Measurements from ENCODE around the gene GADL1. TPM values are rescaled to one million over a fixed set of nuclear protein-coding genes. Genes with fewer than 3 reads are reported as not detected.

Gene GADL1
- total and polyA plus RNA-seq, 2 experiments from 2014 or later: not detected

DNA sequence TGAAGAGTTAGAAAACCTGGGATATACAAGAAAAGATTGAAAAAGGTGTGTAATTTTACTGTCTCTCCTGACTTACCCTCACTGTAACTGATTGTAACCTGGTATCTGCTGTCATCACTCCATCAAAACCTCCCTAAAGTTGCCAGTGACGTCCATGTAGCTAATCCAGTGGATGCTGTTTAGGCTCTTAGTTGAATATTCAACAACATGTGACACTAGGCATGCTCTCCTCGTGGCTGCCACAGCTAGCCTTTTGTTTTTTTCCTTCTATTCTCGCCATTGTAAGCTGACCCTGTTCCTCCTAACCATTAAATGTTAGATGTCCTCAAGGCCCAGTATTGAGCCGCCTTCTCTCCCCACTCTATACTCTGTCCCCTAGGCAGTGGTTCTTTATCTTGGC is 41.6 kb downstream of the GADL1 start:
- Histone ChIP-seq H3K9ac (no peak overlapping the region), H4K20me1 (ENCODE audit: insufficient read depth) (no peaks in the 10 kb centered on the region), H3F3A (ENCODE audit: insufficient read depth) (no peaks in the 10 kb centered on the region), H3K9me3 (ENCODE audit: low read depth) (peaks cover 4% of the 10 kb centered on the region), H2AFZ (no peak overlapping the region), H3K9me2 (ENCODE audit: insufficient read depth) (no peaks in the 10 kb centered on the region), H3K27me3 (replicated peaks; ENCODE audit: insufficient read depth) (no peaks in the 10 kb centered on the region), H3K27ac (no peak overlapping the region), H3K79me2 (ENCODE audit: insufficient read depth) (no peaks in the 10 kb centered on the region), H3K4me1 (ENCODE audit: insufficient read depth) (peaks cover 12% of the 10 kb centered on the region), H3K36me3 (ENCODE audit: low read depth) (no peaks in the 10 kb centered on the region), H3K4me2 (ENCODE audit: unreplicated experiment) (no peak overlapping the region), H3K4me3 (no peak overlapping the region)
- in situ Hi-C loops (cut with MboI): no loop called here
- 71 to 73% methylated on average over 4 of the region's 4 CpGs for WGBS, 2 experiments (ENCODE audit: low coverage in 1 of 2, low lambda C conversion rate in 2 of 2, missing lambda C conversion rate in 2 of 2)
- no peak for DNase-seq
- TF ChIP-seq EZH2phosphoT487 (IDR thresholded peaks at IDR 0.05; ENCODE audit: insufficient read depth, low read depth) (no peak), EZH2 (IDR thresholded peaks at IDR 0.05; ENCODE audit: insufficient read depth, poor library complexity, severe bottlenecking) (no peak)

- H3K36me3 ChIP-seq (ENCODE audit: low read depth): no peaks in the 10 kb centered on the region
- no peak for DNase-seq
- 63 to 64% methylated on average over 3 of the region's 3 CpGs for whole genome bisulfite sequencing, 2 experiments (ENCODE audit: low coverage in 1 of 2, low lambda C conversion rate in 2 of 2, missing lambda C conversion rate in 2 of 2)
- H3K4me2 ChIP-seq (ENCODE audit: unreplicated experiment): no peak overlapping the region
- H4K20me1 ChIP-seq (ENCODE audit: insufficient read depth): no peaks in the 10 kb centered on the region
- H3K9me3 ChIP-seq (ENCODE audit: low read depth): peaks cover 4% of the 10 kb centered on the region
- no peak overlapping the region for H2AFZ ChIP-seq
- no peaks in the 10 kb centered on the region for H3K4me1 ChIP-seq (ENCODE audit: insufficient read depth)
- H3K9ac ChIP-seq: no peak overlapping the region
- no peaks in the 10 kb centered on the region for H3K27me3 ChIP-seq (replicated peaks; ENCODE audit: insufficient read depth)
- no peak overlapping the region for H3K27ac ChIP-seq
- in situ Hi-C loops (cut with MboI): no loop called here
- no peaks in the 10 kb centered on the region for H3K9me2 ChIP-seq (ENCODE audit: insufficient read depth)
- no peak overlapping the region for H3K4me3 ChIP-seq
- H3K79me2 ChIP-seq (ENCODE audit: insufficient read depth): no peaks in the 10 kb centered on the region
- TF ChIP-seq EZH2phosphoT487 (IDR thresholded peaks at IDR 0.05; ENCODE audit: insufficient read depth, low read depth) (no peak), EZH2 (IDR thresholded peaks at IDR 0.05; ENCODE audit: insufficient read depth, poor library complexity, severe bottlenecking) (no peak)
- no peaks in the 10 kb centered on the region for H3F3A ChIP-seq (ENCODE audit: insufficient read depth)
Measured at GRCh38 chr3:30848087-30848779, 46.2 kb downstream of the GADL1 start.

DNA sequence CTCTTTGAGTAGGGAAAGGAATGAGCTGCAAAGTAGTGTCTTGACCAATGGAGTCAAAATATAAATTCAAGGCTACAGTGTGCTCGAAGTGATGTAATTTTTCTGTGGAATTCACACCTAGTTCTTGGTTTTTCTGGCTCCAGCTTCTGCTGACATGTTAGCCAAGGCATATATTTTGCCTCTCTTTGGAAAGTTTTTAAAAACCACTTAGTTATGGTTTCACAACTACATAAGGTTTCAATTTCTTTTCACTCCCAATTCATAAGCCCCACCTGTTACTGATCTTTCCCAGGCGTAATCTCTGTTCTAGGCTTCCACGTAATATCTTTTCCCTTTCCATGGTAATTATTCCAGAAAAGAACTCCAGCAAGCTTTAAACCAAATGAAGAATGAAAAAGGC is 46.9 kb downstream of the GADL1 start:
- H3F3A ChIP-seq (ENCODE audit: insufficient read depth): no peaks in the 10 kb centered on the region
- H3K4me1 ChIP-seq (ENCODE audit: insufficient read depth): no peaks in the 10 kb centered on the region
- H4K20me1 ChIP-seq (ENCODE audit: insufficient read depth): no peaks in the 10 kb centered on the region
- no peak for DNase-seq
- H3K4me2 ChIP-seq (ENCODE audit: unreplicated experiment): no peak overlapping the region
- H3K36me3 ChIP-seq (ENCODE audit: low read depth): no peaks in the 10 kb centered on the region
- no peaks in the 10 kb centered on the region for H3K27me3 ChIP-seq (replicated peaks; ENCODE audit: insufficient read depth)
- no peak for TF ChIP-seq EZH2phosphoT487 (IDR thresholded peaks at IDR 0.05; ENCODE audit: insufficient read depth, low read depth)
- TF ChIP-seq EZH2 (IDR thresholded peaks at IDR 0.05; ENCODE audit: insufficient read depth, poor library complexity, severe bottlenecking): no peak
- no peak overlapping the region for H2AFZ ChIP-seq
- H3K9me3 ChIP-seq (ENCODE audit: low read depth): peaks cover 4% of the 10 kb centered on the region
- H3K27ac ChIP-seq: no peak overlapping the region
- H3K9me2 ChIP-seq (ENCODE audit: insufficient read depth): no peaks in the 10 kb centered on the region
- H3K4me3 ChIP-seq: no peak overlapping the region
- in situ Hi-C loops (cut with MboI): no loop called here
- H3K79me2 ChIP-seq (ENCODE audit: insufficient read depth): no peaks in the 10 kb centered on the region
- 29 to 33% methylated on average over 3 of the region's 3 CpGs for WGBS, 2 experiments (ENCODE audit: low coverage in 1 of 2, low lambda C conversion rate in 2 of 2, missing lambda C conversion rate in 2 of 2)
- H3K9ac ChIP-seq: no peak overlapping the region

- Histone ChIP-seq H4K20me1 (ENCODE audit: insufficient read depth) (no peaks in the 10 kb centered on the region), H2AFZ (no peak overlapping the region), H3K36me3 (ENCODE audit: low read depth) (no peaks in the 10 kb centered on the region), H3K27me3 (replicated peaks; ENCODE audit: insufficient read depth) (no peaks in the 10 kb centered on the region), H3K4me1 (ENCODE audit: insufficient read depth) (no peaks in the 10 kb centered on the region), H3K4me2 (ENCODE audit: unreplicated experiment) (no peak overlapping the region), H3K9me3 (ENCODE audit: low read depth) (peaks cover 4% of the 10 kb centered on the region), H3K9ac (no peak overlapping the region), H3K79me2 (ENCODE audit: insufficient read depth) (no peaks in the 10 kb centered on the region), H3K9me2 (ENCODE audit: insufficient read depth) (0 out of 2 replicates have a peak, but pooled peaks cover 4% of the 10 kb centered on the region), H3K4me3 (no peak overlapping the region), H3F3A (ENCODE audit: insufficient read depth) (no peaks in the 10 kb centered on the region), H3K27ac (no peak overlapping the region)
- in situ Hi-C loops (cut with MboI): no loop called here
- TF ChIP-seq EZH2 (IDR thresholded peaks at IDR 0.05; ENCODE audit: insufficient read depth, poor library complexity, severe bottlenecking) (no peak), EZH2phosphoT487 (IDR thresholded peaks at IDR 0.05; ENCODE audit: insufficient read depth, low read depth) (no peak)
- DNase-seq: no peak
- WGBS, 2 experiments (ENCODE audit: low coverage in 1 of 2, low lambda C conversion rate in 2 of 2, missing lambda C conversion rate in 2 of 2): 90 to 92% methylated on average over 2 of the region's 2 CpGs
Measured at GRCh38 chr3:30845606-30846005, 48.9 kb downstream of the GADL1 start.
